Transverse colon (tissue), 4 donors: Measurements from ENCODE around the gene HADHB.

Experiments used
- POLR2A ChIP-seq: fragments of 450-650 bp; IDR thresholded peaks from one replicate; pipeline ENCODE4 v1.6.1; 2016; ENCODE audit warnings: antibody characterized with exemption, mild to moderate bottlenecking, moderate library complexity
- POLR2AphosphoS5 ChIP-seq, 3 donors: sonication (generic); formaldehyde crosslinking; IDR thresholded peaks; one replicate each; pipeline ENCODE4 v1.6.1; 2016; ENCODE audit warnings: antibody characterized with exemption in 3 of 3
- TF ChIP-seq, protein P1 (sequence below), 5 experiments: fragments of 200-600 bp in 3 of 5; fragments of 450-650 bp in 2 of 5; sonication (generic) in 3 of 5; IDR thresholded peaks; 1 replicate in 2 of 5; 2 replicates in 3 of 5; pipeline ENCODE4 v1.5.1; 2016 to 2017; ENCODE audit warnings: antibody characterized with exemption in 5 of 5, inconsistent platforms in 3 of 5, mild to moderate bottlenecking in 2 of 5, moderate library complexity in 1 of 5

DNA sequence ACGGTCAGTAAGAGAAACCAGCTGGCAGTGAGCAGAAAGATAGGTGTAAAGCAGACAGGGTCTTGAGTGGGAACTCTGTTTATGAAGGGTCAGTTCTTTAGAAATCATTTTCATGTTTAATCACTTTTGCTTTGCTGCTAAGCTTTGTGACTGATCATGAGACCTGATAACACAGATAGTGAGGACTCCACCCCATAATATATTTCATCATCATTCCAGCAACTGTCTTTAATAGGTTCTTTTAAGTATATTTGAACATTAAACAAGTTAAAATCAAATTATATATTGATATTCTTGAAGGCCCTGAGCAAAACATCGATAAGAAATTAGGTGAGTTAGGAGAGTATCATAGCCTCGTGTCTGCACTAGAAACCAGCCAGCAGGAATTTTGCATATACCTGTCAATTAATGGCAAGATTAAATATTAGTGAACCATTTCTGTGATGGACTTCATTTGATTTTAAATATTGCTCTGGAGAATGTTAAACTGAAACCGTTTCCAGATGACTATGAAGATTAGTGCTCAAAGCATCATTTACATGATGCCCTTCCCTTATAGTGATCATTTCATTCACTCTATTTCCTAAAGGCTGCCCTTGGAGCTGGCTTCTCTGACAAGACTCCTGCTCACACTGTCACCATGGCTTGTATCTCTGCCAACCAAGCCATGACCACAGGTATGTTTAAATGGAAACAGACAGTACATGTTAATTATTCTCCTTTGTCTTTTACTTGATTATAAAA lies 31.9 kb downstream of the HADHB start:
- TF ChIP-seq, protein P1, sequence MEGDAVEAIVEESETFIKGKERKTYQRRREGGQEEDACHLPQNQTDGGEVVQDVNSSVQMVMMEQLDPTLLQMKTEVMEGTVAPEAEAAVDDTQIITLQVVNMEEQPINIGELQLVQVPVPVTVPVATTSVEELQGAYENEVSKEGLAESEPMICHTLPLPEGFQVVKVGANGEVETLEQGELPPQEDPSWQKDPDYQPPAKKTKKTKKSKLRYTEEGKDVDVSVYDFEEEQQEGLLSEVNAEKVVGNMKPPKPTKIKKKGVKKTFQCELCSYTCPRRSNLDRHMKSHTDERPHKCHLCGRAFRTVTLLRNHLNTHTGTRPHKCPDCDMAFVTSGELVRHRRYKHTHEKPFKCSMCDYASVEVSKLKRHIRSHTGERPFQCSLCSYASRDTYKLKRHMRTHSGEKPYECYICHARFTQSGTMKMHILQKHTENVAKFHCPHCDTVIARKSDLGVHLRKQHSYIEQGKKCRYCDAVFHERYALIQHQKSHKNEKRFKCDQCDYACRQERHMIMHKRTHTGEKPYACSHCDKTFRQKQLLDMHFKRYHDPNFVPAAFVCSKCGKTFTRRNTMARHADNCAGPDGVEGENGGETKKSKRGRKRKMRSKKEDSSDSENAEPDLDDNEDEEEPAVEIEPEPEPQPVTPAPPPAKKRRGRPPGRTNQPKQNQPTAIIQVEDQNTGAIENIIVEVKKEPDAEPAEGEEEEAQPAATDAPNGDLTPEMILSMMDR (IDR thresholded peaks at IDR 0.05): no peak
- no peak for TF ChIP-seq POLR2A
- no peak for TF ChIP-seq POLR2AphosphoS5 (IDR thresholded peaks at IDR 0.05)
